HG03439 (cell line): ENCODE measurements around the gene GMPS.
A peak's percentile ranks its signal among the peaks of the same experiment; 100 is the strongest.
"Not testable (repeated sequence)": the region's sequence is repeated elsewhere in the genome, so short reads cannot be mapped to it uniquely, and the experiment has no call there.

ENCODE experiments used
- ATAC-seq: cut with Tn5 transposase; IDR thresholded peaks from one replicate; pipeline ENCODE4 v1.9.1; 2021; ENCODE audit warnings: mild to moderate bottlenecking, moderate library complexity; ENCODE audit not compliant: unreplicated experiment

GMPS gene

GRCh38 chr3:155870133-155870944, at the start of gene GMPS:
TSS of gene GMPS (plus strand) at chr3:155870650. CDS start at chr3:155870871, 221 bp downstream.
- ATAC-seq: peak; percentile 94

DNA sequence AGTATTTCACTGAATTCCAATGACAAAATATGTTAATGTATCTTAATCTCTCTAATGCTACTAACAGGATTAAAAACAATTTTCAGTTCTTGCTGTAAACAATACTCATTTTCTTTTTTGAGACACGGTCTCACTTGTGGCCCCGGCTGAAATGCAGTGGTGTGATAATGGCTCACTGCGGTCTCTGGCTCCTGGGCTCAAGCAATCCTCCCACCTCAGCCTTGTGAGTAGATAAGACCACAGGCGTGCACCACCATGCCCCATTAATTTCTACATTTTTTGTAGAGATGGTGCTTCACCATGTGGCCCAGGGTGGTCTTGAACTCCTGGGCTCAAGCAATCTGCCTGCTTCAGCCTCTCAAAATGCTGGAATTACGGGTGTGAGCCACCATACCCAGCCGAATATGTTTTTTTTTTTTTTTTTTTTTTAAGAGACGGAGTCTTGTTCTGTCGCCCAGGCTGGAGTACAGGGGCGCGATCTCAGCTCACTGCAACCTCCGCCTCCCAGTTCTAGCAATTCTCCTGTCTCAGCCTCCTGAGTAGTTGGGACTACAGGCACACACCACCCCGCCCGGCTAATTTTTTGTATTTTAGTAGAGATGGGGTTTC, 41.9 kb upstream of the GMPS start:
- ATAC-seq: not testable (repeated sequence)

GRCh38 chr3:155835341-155836071, 34.9 kb upstream of the GMPS start:
- ATAC-seq: no peak

DNA sequence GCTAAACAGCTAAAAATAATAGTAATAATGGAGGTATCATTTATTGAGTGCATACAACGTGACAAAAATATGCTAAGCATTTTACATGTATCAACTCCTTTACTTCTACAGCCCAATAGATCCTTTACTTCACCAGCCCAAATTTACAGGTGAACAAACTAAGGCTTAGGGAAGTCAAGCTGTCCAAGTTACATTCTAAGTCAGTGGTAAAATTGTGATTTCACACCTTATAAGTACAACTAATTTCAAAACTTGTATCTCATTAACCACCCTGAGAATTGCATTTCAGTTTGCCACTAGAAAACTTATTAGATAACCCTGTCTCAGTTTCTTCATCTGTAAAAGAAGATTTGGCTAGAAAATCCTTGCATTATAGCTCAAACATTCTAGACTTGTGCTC, 26.9 kb upstream of the GMPS start:
- no peak for ATAC-seq

DNA sequence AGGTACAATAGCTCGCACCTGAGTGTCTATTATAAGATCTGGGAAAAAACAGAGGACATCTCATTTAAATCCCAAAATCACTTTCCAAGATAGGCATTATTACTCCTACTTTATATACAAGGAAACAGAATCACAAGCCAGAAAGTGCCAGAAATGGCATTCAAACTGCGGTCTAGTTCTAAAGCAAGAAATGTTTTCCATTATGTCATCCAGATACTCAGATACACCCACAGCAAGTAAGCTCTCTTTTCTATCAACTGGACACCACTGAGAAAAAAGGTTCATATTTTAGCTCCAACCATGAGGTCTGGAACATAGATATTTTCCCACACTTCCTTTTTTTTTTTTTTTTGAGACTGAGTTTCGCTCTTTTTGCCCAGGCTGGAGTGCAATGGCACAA, 24.3 kb upstream of the GMPS start:
- no peak for ATAC-seq

DNA sequence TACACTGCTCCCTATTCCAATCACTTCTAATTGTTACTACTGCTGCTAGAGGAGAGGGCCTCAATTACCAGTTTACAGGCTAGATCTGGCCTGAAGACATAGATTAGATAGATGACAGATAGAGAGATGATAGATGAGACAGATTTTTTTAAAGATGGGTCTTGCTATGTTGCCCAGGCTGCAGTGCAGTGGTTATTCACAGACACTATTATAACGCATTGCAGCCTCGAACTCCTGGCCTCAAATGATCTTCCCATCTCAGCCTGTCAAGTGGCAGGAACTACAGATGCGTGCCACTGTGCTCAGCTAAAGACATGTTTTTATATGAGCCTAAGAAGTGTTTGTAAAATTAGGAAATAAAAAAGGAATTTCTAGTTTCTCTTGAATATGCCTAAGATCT, 22.5 kb upstream of the GMPS start:
- no peak for ATAC-seq

GRCh38 chr3:155849404-155849803, 21.0 kb upstream of the GMPS start:
- not testable (repeated sequence) for ATAC-seq

DNA sequence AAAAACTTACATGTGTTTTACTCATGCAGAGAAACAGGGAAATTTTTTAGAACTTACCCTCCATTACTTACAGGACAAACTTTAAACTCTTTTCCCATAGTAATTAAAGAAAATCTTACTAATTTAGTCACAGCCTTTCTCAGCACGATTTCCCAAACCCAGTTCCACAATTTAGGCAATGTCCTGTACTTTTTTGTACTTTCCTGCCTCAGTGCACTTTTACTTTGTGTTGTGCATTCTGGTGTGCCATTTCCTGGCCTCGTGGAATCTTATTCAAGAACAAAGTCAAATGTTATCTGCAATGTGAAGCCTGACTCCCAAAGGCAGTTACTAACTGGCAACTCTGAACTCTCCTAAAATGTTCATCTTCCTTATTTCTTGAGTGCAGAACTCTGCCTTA, 18.1 kb upstream of the GMPS start:
- no peak for ATAC-seq

GRCh38 chr3:155853214-155854140, 17.0 kb upstream of the GMPS start:
- peak; percentile 13 for ATAC-seq

- ATAC-seq: peak; percentile 96
These were observed 16.1 kb upstream of the GMPS start, which contains the start of gene SLC33A1 for GRCh38 chr3:155854141-155854940. TSS of gene SLC33A1 (minus strand) at chr3:155854427. CDS start at chr3:155853997, 430 bp downstream.

DNA sequence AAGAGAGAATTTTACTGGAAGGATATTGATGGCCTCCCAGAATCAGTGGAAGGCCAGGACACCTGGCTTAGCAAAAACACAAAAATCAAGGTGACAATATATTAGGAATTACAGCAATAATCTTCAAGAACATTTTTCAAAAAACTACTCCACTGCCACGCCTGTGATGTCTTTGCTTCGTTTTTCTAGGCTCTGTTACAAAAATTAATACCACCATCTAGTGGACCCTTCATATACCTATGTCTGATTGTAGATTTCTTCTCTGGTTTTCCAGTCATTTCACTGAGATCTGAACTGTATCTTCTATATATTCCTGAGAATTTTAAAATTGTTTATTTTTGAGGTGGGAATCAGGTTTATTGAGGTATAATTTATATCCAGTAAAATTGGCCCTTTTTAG, 10.6 kb upstream of the GMPS start:
- ATAC-seq: no peak

DNA sequence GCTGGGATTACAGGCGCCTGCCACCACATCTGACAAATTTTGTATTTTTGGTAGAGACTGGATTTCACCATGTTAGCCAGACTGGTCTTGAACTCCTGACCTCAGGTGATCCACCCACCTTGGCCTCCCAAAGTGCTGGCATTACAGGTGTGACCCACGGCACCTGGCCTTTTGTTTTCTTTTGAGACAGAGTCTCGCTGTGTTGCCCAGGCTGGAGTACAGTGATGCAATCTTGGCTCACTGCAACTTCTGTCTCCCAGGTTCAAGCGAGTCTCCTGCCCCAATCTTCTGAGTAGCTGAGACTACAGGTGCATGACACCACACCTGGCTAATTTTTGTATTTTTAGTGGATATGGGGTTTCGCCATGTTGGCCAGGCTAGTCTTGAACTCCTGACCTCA, 10.0 kb upstream of the GMPS start:
- ATAC-seq: not testable (repeated sequence)

- no peak for ATAC-seq
These were observed 8.8 kb upstream of the GMPS start for GRCh38 chr3:155861476-155862183.

DNA sequence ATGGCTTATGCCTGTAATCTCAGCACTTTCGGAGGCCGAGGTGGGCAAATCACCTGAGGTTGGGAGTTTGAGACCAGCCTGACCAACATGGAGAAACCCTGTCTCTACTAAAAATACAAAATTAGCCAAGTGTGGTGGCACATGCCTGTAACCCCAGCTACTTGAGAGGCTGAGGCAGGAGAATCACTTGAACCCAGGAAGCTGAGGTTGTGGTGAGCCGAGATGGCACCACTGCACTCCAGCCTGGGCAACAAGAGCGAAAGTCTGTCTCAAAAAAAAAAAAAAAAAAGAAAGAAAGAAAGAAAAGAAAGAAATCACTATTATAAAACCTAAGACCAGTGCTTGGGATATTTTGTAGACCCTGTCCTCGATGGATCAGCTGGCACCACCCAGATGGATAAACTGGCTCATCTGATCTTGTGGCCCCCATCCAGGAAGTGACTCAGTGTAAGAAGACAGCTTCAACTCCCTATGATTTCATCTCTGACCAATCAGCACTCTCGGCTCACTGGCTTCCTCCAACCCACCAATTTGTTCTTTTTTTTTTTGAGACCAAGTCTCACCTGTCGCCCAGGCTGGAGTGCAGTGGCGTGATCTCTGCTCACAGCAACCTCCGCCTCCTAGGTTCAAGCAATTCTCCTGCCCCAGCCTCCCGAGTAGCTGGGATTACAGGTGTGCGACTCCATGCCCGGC, 8.0 kb upstream of the GMPS start:
- ATAC-seq: not testable (repeated sequence)

- ATAC-seq: no peak
These were observed 7.2 kb upstream of the GMPS start for GRCh38 chr3:155863072-155863784.

- no peak for ATAC-seq
These were observed 759 bp upstream of the GMPS start for GRCh38 chr3:155869691-155870090.

DNA sequence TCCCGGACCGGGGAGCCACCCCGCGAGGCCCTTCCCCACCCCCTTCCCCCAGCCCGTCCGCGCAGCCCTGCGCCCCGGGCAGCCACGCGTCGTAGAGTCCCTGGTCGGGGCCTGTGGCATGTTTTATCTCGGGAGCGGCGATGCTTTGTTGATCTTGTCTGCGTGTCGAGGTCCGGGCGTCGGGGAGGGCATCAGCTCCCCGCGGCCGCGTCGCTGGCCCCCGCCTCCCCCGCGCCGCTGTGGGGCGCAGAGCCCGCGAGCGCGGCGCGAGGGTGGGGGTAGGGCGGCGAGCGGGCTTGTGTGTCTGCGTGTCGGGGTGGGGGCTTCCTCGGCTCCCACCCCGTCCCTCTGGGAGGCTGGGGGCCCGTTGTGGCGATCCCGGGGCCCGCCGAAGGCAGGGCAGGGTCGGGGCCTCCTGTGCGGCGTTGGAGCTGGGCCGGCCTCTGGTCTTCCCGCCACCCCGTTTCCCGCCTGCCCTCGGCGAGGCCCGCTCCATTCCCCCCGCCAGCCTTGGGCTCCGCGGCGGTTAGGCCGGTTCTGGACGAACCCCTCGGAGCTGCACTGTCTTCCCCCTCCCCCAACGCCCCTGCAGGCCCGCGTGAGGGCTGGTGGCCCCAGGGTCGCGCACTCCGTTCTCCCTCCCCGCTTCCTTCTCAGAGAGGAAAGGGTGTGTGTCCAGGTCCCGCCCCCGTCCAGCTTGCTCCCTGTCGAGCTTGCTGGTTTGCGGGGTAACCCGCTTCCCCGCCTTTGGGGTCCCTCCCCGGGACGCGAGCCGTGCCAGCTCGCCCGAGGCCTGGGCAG, 695 bp downstream of the GMPS start:
- ATAC-seq: peak; percentile 30
